Measurements from ENCODE around the gene ATP5PD.
A peak's percentile ranks its signal among the peaks of the same experiment; 100 is the strongest.

Gene ATP5PD

DNA sequence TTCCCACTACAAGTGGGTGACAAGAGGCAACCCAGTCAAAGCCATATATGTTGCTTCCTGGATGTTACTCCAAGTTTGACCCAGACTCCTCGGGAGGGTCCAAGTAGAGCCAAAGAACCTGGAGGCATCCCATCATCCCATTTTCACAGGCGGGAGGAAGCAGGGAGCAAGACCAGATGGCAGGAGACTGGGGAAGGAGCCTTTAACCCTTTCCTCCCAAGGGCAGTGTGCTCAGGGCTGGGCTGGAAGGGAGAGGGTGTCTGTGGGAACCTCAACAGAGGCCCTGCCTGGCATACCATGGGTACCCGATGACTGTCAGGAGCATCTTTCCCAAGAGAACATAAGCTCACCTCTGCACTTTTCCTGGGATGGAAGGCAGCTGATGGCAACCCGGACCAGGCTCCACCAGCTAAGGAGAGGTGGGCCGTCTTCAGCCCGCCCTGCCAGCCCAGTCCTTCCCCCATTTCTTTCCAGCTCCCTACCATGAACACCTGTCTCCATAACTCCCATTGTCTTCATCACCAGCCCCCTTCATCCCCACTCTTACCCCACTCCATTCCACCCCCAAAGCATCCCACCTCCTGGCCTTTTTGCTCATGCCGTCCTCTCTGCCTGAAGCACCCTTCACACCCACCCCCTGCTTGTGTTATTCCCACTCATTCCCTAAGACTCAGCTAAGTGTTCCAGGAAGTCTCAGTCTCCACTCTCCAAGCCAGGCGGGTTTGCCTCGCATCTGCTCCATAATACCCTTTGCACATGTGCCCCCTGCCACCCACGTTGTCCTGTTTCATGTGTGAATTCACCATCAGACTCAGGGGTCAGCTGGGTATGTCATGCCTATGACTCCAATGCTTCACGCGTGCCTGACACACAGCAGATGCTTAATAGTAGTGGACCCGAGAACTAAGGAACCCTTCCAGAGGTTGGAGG is 35.1 kb upstream of the ATP5PD start:
- no peak for DNase-seq (ENCODE audit: low read depth in 2 of 2)
- TF ChIP-seq, protein P1, sequence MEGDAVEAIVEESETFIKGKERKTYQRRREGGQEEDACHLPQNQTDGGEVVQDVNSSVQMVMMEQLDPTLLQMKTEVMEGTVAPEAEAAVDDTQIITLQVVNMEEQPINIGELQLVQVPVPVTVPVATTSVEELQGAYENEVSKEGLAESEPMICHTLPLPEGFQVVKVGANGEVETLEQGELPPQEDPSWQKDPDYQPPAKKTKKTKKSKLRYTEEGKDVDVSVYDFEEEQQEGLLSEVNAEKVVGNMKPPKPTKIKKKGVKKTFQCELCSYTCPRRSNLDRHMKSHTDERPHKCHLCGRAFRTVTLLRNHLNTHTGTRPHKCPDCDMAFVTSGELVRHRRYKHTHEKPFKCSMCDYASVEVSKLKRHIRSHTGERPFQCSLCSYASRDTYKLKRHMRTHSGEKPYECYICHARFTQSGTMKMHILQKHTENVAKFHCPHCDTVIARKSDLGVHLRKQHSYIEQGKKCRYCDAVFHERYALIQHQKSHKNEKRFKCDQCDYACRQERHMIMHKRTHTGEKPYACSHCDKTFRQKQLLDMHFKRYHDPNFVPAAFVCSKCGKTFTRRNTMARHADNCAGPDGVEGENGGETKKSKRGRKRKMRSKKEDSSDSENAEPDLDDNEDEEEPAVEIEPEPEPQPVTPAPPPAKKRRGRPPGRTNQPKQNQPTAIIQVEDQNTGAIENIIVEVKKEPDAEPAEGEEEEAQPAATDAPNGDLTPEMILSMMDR (IDR thresholded peaks at IDR 0.05; ENCODE audit: low read depth, low read length), result no peak
- no peak overlapping the region for H3K4me3 ChIP-seq (replicated peaks in 1 of 2; ENCODE audit: low read depth in 2 of 2, low read length in 2 of 2)

DNA sequence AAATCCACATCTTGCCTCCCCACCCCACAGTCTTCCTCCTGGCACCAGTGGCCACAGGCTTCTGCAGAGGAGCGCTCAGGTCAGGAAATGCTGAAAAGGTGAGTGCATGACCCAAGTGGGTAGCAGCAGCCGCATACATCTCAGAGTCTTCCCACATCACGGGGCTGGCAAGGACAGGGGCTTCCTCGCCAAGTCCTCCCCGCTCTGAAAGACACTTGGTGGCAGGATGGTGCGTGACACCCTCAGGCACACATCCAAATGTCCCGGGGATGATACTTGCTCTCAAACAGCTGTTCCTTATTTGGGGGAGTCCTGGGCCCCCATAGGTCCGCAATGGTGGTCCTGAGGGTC is 32.2 kb upstream of the ATP5PD start:
- no peak overlapping the region for H3K4me3 ChIP-seq (replicated peaks in 1 of 2; ENCODE audit: low read depth in 2 of 2, low read length in 2 of 2)
- DNase-seq (ENCODE audit: low read depth in 2 of 2), result no peak
- TF ChIP-seq, protein P1 (IDR thresholded peaks at IDR 0.05; ENCODE audit: low read depth, low read length), result no peak

DNA sequence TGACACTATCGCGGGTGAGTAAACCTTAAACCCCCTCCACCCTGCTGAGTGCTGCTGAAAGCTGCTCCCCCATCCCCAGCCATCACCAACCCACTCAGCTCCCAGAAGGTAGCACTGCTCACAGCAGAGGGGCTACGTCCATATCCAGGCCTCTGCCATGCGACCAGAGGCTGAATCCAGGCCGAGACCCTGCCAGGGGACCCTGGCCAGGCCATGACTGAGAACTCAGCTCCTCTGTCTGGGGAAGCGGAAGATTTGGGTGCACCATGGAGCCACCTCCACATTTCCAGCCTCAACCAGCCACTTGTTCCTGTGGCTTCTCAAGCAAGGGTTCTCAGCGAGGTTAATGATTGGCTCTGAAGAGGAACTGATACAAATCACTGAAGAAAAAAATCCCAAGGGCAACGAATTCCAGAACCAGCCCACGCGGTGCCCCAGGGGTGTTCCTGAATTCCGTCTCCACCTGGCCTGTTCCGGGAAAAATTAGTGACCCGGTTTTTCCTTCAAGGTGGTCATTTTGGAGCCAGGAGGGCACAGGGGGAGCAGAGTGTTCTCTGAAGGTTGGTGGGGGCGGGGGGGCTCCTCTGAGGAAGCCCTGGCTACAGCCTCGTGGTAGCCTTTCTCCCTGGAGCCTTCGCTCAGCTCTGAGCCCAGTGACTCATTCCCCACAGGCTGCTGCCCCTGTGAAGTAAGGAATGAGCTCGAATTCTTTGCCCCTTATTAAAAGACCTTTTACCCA is 31.7 kb upstream of the ATP5PD start:
- TF ChIP-seq, protein P1 (IDR thresholded peaks at IDR 0.05; ENCODE audit: low read depth, low read length), result no peak
- peak; percentile 59 to 72 for DNase-seq (ENCODE audit: low read depth in 2 of 2)
- H3K4me3 ChIP-seq (replicated peaks in 1 of 2; ENCODE audit: low read depth in 2 of 2, low read length in 2 of 2), result no peak overlapping the region

DNA sequence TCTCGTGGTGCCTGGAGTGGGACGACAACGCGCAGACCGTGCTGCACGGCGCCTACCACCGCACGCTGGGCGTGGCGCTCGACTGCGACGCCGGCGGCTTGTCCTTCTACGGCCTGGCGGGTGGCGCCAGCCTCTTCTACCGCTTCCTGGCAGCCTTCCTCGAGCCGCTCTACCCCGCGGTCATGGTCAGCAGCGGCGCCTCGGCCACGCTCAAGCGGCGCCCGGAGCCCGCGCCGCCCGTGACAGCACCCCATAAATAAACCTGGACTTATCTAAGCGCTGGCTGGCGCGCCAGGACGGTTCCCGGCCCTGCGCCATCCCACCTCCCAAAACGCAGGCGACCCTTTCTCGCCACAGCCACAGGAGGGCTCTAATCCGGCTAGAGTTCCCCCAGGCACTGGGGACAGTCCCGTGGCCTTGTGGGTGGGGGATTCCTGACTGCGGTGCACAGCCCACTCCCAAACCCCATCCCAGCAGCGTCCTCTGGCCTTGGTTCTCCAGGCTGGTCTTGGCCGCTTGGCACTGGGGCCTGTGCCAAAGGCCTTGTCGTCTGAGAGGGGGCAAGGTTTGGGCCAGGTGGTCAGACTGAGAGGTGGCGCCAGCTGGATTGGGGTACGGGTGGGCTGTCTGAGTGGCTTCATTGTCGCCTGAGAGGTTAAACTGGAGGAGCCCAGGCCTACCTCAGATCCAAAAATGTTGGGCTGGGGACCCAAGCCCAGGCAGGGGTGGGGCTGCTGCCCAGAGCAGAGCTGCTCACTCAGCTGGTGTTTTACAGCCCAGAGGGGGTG is 30.9 kb upstream of the ATP5PD start:
- peak in 1 of 2 donors; percentile 35 for DNase-seq (ENCODE audit: low read depth in 2 of 2)
- no peak overlapping the region for H3K4me3 ChIP-seq (replicated peaks in 1 of 2; ENCODE audit: low read depth in 2 of 2, low read length in 2 of 2)

DNA sequence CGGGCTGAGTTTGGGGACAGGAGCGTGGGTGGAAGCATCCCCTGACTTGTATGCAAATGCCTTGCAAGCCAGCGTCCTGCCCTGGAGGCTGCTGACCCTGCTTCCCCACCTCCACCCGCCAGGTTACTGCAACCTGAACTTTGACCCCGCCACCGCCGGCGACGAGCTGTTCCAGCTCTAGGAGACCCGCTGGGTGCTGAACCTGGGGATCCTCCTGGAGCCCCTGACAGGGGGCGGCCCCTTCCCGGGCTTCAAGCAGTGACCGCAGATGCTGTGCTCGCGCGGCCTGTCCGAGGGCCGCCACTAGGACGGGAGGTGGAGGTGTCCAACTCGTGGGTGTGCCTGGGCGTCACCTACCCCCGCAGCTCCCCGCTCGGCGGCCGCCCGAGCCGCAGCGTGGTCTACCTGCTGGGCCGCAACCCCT is 30.3 kb upstream of the ATP5PD start:
- no peak overlapping the region for H3K4me3 ChIP-seq (replicated peaks in 1 of 2; ENCODE audit: low read depth in 2 of 2, low read length in 2 of 2)
- TF ChIP-seq, protein P1 (IDR thresholded peaks at IDR 0.05; ENCODE audit: low read depth, low read length), result no peak
- DNase-seq (ENCODE audit: low read depth in 2 of 2), result no peak

More for the DNA sequence above, 30.9 kb upstream of the ATP5PD start:
- TF ChIP-seq, protein P1 (IDR thresholded peaks at IDR 0.05; ENCODE audit: low read depth, low read length), result no peak

DNA sequence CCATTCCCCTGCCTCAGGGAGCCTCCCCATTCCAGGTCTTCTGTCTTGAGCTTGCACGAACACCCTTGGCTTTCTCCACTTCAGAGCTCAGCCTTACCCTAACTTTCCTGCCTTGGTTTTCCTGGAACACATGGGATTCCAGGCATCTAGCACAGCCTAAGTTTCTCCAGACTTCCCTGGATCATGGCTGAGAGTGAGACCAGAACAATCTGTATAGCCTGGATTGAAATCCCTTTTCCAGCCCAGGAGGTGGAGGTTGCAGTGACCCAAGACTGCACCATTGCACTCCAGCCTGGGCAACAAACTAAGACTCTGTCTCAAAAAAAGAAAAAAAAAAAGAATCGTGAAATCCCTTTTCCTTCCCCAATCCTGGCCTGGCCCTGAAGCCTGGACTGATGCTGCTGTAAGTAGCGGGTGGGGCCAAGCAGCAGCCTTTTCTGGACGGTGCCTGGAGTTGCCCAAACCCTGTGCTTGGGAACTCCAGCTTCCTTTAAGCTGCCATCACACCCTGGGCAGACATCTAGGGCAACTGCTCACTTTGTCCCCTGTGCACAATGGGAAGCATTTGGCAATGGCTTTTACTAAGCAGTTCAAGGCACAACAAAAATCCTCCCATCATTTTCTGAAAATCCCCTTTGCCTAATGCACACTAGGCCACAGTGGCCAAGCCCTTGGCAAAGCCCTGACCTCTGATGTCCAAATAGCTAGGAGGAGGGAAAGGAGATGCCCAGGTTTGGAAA is 29.0 kb upstream of the ATP5PD start:
- TF ChIP-seq, protein P1 (IDR thresholded peaks at IDR 0.05; ENCODE audit: low read depth, low read length), result no peak
- DNase-seq (ENCODE audit: low read depth in 2 of 2), result no peak
- H3K4me3 ChIP-seq (replicated peaks in 1 of 2; ENCODE audit: low read depth in 2 of 2, low read length in 2 of 2), result no peak overlapping the region
